C4-2B (cell line): Measurements from ENCODE around the gene MIB2.

Experiments used
- ZFX ChIP-seq: fragments of 450-650 bp; IDR thresholded peaks from 2 replicates; pipeline ENCODE4 v1.6.1; 2017
- TF ChIP-seq, protein P1 (sequence below): fragments of 450-650 bp; conservative IDR thresholded peaks from 2 replicates; pipeline ENCODE4 v1.5.1; 2017; ENCODE audit warnings: mild to moderate bottlenecking

- TF ChIP-seq, protein P1, sequence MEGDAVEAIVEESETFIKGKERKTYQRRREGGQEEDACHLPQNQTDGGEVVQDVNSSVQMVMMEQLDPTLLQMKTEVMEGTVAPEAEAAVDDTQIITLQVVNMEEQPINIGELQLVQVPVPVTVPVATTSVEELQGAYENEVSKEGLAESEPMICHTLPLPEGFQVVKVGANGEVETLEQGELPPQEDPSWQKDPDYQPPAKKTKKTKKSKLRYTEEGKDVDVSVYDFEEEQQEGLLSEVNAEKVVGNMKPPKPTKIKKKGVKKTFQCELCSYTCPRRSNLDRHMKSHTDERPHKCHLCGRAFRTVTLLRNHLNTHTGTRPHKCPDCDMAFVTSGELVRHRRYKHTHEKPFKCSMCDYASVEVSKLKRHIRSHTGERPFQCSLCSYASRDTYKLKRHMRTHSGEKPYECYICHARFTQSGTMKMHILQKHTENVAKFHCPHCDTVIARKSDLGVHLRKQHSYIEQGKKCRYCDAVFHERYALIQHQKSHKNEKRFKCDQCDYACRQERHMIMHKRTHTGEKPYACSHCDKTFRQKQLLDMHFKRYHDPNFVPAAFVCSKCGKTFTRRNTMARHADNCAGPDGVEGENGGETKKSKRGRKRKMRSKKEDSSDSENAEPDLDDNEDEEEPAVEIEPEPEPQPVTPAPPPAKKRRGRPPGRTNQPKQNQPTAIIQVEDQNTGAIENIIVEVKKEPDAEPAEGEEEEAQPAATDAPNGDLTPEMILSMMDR, result no peak
- no peak for TF ChIP-seq ZFX
Measured at GRCh38 chr1:1666526-1666925, 51.2 kb downstream of the MIB2 start.
